ENCODE results near the gene NSMF.

Gene NSMF

GRCh38 chr9:137408651-137409405, 50.3 kb downstream of the NSMF start:
- FAIRE-seq = no peak

DNA sequence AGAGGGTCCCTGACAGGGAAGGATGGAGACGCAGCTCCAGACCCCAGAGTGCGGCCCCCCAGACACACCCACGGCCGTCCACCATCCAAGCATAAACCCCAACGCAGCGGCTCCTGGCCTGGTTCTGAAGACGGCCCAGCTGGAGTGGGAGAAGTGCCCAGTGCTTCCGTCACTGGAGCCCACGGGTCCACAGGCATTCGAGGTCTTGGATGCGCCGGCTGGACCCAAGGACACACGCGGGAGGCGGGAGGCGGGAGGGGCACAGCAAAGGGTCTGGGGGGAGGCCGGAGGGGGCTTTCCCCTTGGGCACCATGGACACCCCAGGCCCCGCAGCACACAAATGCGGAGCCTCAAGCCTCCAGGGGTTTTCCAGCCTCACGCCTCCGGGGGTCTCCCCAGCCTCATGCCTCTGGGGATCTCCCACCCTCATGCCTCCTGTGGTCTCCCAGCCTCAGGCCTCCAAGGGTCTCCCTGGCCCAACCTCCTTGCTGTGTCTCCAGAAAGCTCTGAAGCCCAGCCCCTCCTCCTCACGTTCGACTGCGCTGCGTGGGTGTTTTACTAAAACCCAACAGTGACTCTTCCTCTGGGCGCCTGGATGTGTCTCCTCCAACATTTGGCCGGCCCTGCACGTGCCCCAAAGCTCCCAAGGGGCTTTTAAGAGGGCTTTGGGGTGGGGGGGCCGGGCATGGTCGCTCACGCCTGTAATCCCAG, 51.4 kb downstream of the NSMF start:
- no peak for FAIRE-seq

GRCh38 chr9:137406876-137407589, 52.1 kb downstream of the NSMF start:
- FAIRE-seq = no peak

DNA sequence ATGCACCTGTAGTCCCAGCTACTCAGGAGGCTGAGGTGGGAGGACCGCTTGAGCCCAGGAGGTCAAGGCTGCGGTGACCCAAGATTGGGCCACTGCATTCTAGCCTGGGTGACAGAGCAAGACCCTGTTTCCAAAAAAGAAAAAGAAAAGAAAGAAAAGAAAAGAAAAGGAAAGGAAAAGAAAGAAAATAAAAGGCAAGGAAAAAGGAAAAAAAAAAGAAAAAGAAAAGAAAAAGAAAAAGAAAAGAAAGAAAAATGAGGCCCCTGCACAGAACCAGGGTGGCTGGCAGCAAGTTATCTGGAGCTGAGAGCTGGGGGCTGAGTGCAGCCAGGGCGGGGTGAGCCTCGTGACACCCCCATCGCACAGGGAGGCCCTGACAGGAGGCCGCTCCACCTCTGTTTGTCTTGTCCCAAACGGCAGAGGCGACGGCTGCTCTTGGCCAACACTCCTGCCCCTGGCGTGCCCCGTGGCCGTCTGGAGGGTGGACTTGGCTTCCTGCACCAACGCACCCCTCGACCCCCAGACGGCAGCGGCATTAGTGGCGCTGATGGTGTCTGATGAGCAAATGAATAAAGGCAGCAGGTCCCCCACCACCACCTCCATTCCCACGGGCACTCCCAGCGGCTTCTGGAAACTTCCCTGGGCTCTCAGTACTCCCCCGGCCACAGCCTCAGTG, 52.9 kb downstream of the NSMF start:
- FAIRE-seq = no peak

DNA sequence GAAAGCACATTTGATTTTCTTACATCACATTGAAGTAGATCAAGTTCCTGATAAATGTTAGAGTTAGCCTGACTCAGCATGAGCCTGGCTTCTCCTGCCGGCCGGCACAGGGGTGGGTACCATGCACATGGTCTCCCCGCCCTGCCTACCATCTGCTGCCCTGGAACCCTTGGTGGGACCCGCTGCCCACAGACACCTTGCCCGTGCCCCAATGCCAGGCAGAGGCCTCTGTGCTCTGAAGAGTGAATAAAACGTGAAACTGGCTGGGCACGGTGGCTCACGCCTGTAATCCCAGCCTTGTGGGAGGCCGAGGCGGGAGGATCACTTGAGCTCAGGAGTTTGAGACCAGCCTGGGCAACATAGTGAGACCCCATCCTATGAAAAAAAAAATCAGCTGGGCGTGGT, 53.5 kb downstream of the NSMF start:
- FAIRE-seq = no peak

- FAIRE-seq = no peak
Measured at GRCh38 chr9:137404961-137405567, 54.1 kb downstream of the NSMF start.

DNA sequence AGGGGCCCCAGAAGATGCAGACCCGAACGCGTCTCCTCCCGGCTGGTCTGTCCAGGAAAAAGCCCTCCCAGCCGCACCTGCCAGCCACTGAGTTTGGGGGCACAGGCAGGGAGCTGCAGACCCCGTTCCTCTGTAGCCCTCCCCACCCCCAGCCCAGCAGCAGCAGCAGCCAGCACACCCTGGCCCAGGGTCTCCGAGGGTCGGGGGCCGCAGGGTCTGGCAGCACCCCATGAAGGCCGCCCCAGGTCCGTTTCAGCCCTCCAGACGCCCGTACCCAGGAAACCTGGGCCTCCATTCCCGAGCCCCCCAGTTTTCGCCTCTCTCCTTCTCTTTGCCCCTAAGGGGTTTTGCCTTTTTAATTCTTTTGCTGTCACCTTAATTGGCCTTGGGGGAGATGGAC, 55.9 kb downstream of the NSMF start:
- FAIRE-seq = no peak

DNA sequence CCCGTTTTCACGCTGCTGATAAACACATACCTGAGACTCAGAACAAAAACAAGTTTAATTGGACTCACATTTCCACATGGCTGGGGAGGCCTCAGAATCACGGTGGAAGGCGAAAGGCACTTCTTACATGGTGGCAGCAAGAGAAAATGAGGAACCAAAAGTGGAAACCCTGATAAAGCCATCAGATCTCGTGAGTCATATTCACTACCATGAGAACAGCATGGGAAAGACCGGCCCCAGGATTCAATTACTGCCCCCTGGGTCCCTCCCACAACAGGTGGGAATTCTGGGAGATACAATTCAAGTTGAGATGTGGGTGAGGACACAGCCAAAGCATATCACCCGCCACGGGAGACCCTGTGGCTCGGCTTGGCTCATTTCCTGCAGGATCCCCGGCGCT, 56.4 kb downstream of the NSMF start:
- FAIRE-seq = no peak

DNA sequence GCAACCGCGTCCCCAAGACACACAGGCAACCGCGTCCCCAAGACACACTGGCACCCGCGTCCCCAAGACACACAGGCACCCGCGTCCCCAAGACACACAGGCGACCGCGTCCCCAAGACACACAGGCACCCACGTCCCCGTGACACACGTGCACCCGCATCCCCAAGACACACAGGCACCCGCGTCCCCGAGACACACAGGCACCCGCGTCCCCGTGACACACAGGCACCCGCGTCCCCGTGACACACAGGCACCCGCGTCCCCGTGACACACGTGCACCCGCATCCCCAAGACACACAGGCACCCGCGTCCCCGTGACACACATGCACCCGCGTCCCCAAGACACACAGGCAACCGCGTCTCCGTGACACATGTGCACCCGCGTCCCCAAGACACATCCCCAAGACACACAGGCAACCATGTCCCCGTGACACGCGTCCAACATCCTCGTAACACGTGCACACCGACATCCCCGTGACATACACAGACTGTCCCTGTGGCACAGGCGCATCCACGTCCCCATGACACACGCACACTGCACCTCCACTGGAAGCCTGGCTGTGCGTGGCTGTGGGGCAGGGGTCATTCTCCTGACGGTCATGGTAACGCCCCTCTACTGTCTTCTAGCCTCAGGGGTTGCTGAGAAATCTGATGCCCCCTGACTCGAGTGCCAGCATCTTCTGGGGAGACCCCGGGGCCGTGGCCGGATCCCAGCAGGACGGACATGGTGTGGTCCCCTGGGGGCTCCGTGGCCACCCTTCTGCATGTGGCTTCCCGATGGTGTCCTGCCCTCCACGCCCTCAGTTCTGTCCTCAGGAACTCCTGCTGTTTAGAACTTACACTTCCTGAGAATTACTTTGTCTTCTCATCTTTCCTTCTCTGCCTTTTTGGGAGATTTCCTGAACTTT, 60.3 kb downstream of the NSMF start:
- FAIRE-seq = no peak

DNA sequence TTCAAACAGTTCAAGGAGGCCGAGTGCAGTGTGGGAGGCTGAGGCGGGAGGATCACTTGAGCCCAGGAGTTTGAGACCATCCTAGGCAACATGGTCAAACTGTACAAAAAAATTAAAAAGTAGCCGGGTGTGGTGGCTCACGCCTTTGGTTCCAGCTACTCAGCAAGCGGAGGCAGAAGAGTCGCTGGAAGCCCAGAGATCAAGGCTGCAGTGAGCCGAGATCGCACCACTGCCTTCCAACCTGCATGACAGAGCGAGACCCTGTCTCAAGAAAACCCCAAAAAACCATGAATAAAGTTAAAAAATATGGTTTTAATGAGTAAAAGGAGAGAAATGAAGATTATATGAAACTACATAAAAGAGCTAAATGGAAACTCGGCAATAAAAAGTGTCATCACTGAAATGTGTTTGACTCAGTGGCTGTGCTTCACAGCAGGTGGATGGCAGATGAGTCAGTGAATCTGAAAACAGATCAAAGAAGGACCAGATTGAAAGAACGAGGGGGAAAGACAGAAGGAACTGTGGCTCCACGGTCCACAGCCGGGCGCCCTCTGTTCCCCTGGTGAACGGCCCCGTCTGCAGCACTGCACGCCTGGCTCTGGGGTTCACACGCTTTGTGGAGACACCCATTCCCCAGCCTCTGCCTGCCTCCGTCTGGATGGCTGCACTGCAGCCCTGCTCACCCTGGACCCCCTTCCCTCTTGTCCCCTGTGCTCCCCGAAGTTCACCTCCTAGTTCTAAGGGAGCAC, 61.3 kb downstream of the NSMF start:
- no peak for FAIRE-seq

Measured in G401.6 (cell line).